WTC11 (cell line): ENCODE results near the gene HMGB1. TPM values are rescaled to one million over a fixed set of nuclear protein-coding genes. Genes with fewer than 3 reads are reported as not detected.

Experiments
- ATAC-seq: fragments of 200-7000 bp; cut with Tn5 transposase; 2 replicates; pipeline ENCODE4 v1.10.0; 2021; ENCODE audit warnings: mild to moderate bottlenecking, moderate library complexity
- CTCF ChIA-PET: fragments of 300-600 bp; sonication (Branson Sonifier 250); formaldehyde crosslinking; loops from one replicate; lab custom pipeline; 2021; ENCODE audit warnings: antibody characterized with exemption; lab: Charles Lee
- POLR2A ChIA-PET: fragments of 350-600 bp; sonication (Branson Sonifier 250); formaldehyde crosslinking; loops from one replicate; lab custom pipeline; 2021; ENCODE audit warnings: antibody characterized with exemption; lab: Charles Lee
- DNase-seq: peaks from one replicate; pipeline ENCODE4 v3.0.0; 2021; ENCODE audit warnings: low spot score
- H3K27ac Mint-ChIP-seq: 2 replicates; pipeline ENCODE4 v1.8.0; 2021; ENCODE audit warnings: mixed read lengths
- H3K27me3 Mint-ChIP-seq: 2 replicates; pipeline ENCODE4 v1.8.0; 2021; ENCODE audit warnings: low read depth, mild to moderate bottlenecking, moderate library complexity, mixed read lengths
- H3K36me3 Mint-ChIP-seq: 2 replicates; pipeline ENCODE4 v1.8.0; 2021; ENCODE audit warnings: mixed read lengths
- H3K4me1 Mint-ChIP-seq: 2 replicates; pipeline ENCODE4 v1.8.0; 2022; ENCODE audit warnings: mixed read lengths
- H3K4me3 Mint-ChIP-seq: 2 replicates; pipeline ENCODE4 v1.8.0; 2021; ENCODE audit warnings: mild to moderate bottlenecking, moderate library complexity, mixed read lengths
- H3K9me3 Mint-ChIP-seq: 2 replicates; pipeline ENCODE4 v1.8.0; 2021; ENCODE audit warnings: mixed read lengths
- ATF3 ChIP-seq: sonication (generic); formaldehyde crosslinking; conservative IDR thresholded peaks from 2 replicates; pipeline ENCODE4 v1.8.1; 2022; ENCODE audit warnings: mild to moderate bottlenecking, missing genetic modification reagents
- CREM ChIP-seq: sonication (generic); formaldehyde crosslinking; IDR thresholded peaks from 2 replicates; pipeline ENCODE4 v1.8.1; 2022; ENCODE audit warnings: mild to moderate bottlenecking, missing genetic modification reagents, moderate library complexity
- E2F1 ChIP-seq: sonication (generic); formaldehyde crosslinking; IDR thresholded peaks from 2 replicates; pipeline ENCODE4 v1.8.0; 2022; ENCODE audit warnings: mild to moderate bottlenecking, missing genetic modification reagents
- E2F5 ChIP-seq: sonication (generic); formaldehyde crosslinking; IDR thresholded peaks from 2 replicates; pipeline ENCODE4 v1.8.1; 2022; ENCODE audit warnings: mild to moderate bottlenecking, moderate library complexity, missing genetic modification reagents
- ESRRA ChIP-seq: sonication (generic); formaldehyde crosslinking; IDR thresholded peaks from 2 replicates; pipeline ENCODE4 v1.8.1; 2022; ENCODE audit warnings: mild to moderate bottlenecking, missing genetic modification reagents, borderline replicate concordance
- GRHL2 ChIP-seq: fragments of 250-450 bp; sonication (Bioruptor Pico); IDR thresholded peaks from 2 replicates; pipeline ENCODE4 v1.8.0; 2022; ENCODE audit warnings: mild to moderate bottlenecking, moderate library complexity; ENCODE audit not compliant: insufficient replicate concordance, severe bottlenecking
- MYBL2 ChIP-seq: sonication (generic); formaldehyde crosslinking; IDR thresholded peaks from 2 replicates; pipeline ENCODE4 v1.8.1; 2023; ENCODE audit warnings: mild to moderate bottlenecking, moderate library complexity, missing genetic modification reagents
- NR1H2 ChIP-seq: sonication (generic); formaldehyde crosslinking; IDR thresholded peaks from 2 replicates; pipeline ENCODE4 v1.9.0; 2021; ENCODE audit warnings: mild to moderate bottlenecking, moderate library complexity, missing genetic modification reagents
- RORB ChIP-seq: fragments of 250-450 bp; sonication (Bioruptor Pico); IDR thresholded peaks from 2 replicates; pipeline ENCODE4 v1.9.0; 2021; ENCODE audit warnings: mild to moderate bottlenecking
- SMAD3 ChIP-seq: sonication (generic); formaldehyde crosslinking; IDR thresholded peaks from 2 replicates; pipeline ENCODE4 v1.8.0; 2022; ENCODE audit warnings: missing genetic modification reagents, mild to moderate bottlenecking, borderline replicate concordance
- SOX15 ChIP-seq: fragments of 250-450 bp; sonication (Bioruptor Pico); IDR thresholded peaks from 2 replicates; pipeline ENCODE4 v1.9.0; 2021; ENCODE audit warnings: mild to moderate bottlenecking
- STAT6 ChIP-seq: sonication (generic); formaldehyde crosslinking; conservative IDR thresholded peaks from 2 replicates; pipeline ENCODE4 v1.8.1; 2023; ENCODE audit warnings: mild to moderate bottlenecking, low read depth, missing genetic modification reagents, moderate library complexity
- TP53 ChIP-seq: sonication (generic); formaldehyde crosslinking; IDR thresholded peaks from 2 replicates; pipeline ENCODE4 v1.8.1; 2023; ENCODE audit warnings: mild to moderate bottlenecking, missing genetic modification reagents
- ZBTB43 ChIP-seq: sonication (generic); formaldehyde crosslinking; IDR thresholded peaks from 2 replicates; pipeline ENCODE4 v1.8.1; 2023; ENCODE audit warnings: mild to moderate bottlenecking, missing genetic modification reagents
- ZNF232 ChIP-seq: sonication (generic); formaldehyde crosslinking; IDR thresholded peaks from 2 replicates; pipeline ENCODE4 v1.8.0; 2022; ENCODE audit warnings: mild to moderate bottlenecking, missing genetic modification reagents
- ZNF671 ChIP-seq: fragments of 250-450 bp; sonication (Bioruptor Pico); IDR thresholded peaks from 2 replicates; pipeline ENCODE4 v1.8.0; 2021; ENCODE audit warnings: mild to moderate bottlenecking
- ZSCAN18 ChIP-seq: fragments of 250-450 bp; sonication (Bioruptor Pico); IDR thresholded peaks from 2 replicates; pipeline ENCODE4 v2.1.2; 2022; ENCODE audit warnings: mild to moderate bottlenecking, moderate library complexity
- total RNA-seq: library from RNA; stranded (reverse); gene quantifications from 3 replicates; pipeline ENCODE4 v1.2.3, GENCODE V29; 2021
- TF ChIP-seq, protein P1 (sequence below): fragments of 200-600 bp; IDR thresholded peaks from 2 replicates; pipeline ENCODE4 v1.8.0; 2022; ENCODE audit warnings: antibody characterized with exemption
- TF ChIP-seq, protein P2 (sequence below): sonication (generic); formaldehyde crosslinking; IDR thresholded peaks from 2 replicates; pipeline ENCODE4 v1.8.0; 2023; ENCODE audit warnings: missing genetic modification reagents
- TF ChIP-seq, protein P3 (sequence below): fragments of 250-450 bp; sonication (Bioruptor Pico); conservative IDR thresholded peaks from 2 replicates; pipeline ENCODE4 v1.9.0; 2021; ENCODE audit warnings: mild to moderate bottlenecking
- TF ChIP-seq, protein P4 (sequence below): sonication (generic); formaldehyde crosslinking; IDR thresholded peaks from 2 replicates; pipeline ENCODE4 v1.8.0; 2022; ENCODE audit warnings: mild to moderate bottlenecking, missing genetic modification reagents

The HMGB1 gene
- total RNA-seq, 1 experiment from 2014 or later, result 640 TPM

DNA sequence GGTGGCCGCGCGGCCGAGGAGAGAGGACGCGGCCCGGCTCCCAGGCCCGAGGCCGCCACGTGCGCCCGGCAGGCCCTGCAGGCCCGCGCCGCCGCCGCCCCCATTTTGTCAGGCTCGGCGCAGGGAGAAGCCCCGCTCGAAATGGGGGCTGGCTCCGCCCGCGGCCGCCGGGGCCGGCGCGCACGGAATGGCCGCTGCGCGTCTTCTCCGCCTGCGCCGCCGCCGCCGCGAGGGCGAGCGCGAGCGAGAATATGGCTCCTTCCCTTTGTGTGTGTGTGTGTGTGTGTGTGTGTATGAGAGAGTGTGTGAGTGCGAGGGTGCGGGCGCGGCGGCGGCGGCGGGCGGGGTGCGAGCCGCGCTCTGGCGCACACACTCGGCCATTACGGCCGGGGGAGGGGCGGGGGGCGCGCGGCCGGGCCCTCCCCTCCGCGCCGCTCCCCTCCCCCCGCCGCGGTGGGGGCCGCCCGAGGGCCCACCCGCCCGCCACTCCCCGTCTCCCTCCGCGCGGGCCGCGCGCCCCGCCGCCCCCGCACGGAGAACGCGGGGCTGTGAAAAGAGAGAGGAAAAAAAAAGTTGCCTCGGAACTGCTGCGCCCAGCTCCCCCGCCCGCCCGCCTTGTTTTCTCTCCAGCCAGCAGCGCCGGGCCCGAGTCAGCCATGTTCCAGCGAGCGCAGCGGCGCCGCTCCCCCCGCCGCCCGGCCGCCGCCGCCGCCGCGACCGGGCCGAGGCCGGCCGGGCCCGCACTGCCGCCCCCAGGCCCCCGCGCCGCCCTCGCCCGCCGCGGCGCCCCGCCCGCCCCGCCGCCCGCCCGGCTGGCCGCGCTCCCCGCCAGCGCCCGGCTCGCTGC lies 1.0 kb downstream of the HMGB1 start:
- H3K4me3 Mint-ChIP-seq, result peak overlapping the region; percentile 87
- ChIA-PET CTCF (no interaction called here), POLR2A (interaction anchor here (0.6 to 2.2 kb wide), 5 partner anchors 19 to 152 kb away, joined by 3 to 13 read pairs (median 3); partner anchors contain the start of gene UBE2L5)
- H3K36me3 Mint-ChIP-seq, result peaks cover 30% of the 10 kb centered on the region
- peaks cover 18% of the 10 kb centered on the region for H3K4me1 Mint-ChIP-seq
- H3K27me3 Mint-ChIP-seq, result peaks cover 3% of the 10 kb centered on the region; the same call in 1 of the 2 replicates
- H3K27ac Mint-ChIP-seq, result peak overlapping the region; percentile 84; the same call in 1 of the 2 replicates
- ATAC-seq (peak; percentile 6), DNase-seq (peak; percentile 60)
- no peaks in the 10 kb centered on the region for H3K9me3 Mint-ChIP-seq
- TF ChIP-seq, protein P1, sequence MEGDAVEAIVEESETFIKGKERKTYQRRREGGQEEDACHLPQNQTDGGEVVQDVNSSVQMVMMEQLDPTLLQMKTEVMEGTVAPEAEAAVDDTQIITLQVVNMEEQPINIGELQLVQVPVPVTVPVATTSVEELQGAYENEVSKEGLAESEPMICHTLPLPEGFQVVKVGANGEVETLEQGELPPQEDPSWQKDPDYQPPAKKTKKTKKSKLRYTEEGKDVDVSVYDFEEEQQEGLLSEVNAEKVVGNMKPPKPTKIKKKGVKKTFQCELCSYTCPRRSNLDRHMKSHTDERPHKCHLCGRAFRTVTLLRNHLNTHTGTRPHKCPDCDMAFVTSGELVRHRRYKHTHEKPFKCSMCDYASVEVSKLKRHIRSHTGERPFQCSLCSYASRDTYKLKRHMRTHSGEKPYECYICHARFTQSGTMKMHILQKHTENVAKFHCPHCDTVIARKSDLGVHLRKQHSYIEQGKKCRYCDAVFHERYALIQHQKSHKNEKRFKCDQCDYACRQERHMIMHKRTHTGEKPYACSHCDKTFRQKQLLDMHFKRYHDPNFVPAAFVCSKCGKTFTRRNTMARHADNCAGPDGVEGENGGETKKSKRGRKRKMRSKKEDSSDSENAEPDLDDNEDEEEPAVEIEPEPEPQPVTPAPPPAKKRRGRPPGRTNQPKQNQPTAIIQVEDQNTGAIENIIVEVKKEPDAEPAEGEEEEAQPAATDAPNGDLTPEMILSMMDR, result no peak
- TF ChIP-seq ZSCAN18 (CRISPR knock-in tag), result no peak
- TF ChIP-seq SOX15 (CRISPR knock-in tag), result no peak
- TF ChIP-seq ESRRA (CRISPR knock-in tag), result no peak
- no peak for TF ChIP-seq STAT6
- TF ChIP-seq, protein P2, sequence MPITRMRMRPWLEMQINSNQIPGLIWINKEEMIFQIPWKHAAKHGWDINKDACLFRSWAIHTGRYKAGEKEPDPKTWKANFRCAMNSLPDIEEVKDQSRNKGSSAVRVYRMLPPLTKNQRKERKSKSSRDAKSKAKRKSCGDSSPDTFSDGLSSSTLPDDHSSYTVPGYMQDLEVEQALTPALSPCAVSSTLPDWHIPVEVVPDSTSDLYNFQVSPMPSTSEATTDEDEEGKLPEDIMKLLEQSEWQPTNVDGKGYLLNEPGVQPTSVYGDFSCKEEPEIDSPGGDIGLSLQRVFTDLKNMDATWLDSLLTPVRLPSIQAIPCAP (CRISPR knock-in tag), result no peak
- TF ChIP-seq, protein P3, sequence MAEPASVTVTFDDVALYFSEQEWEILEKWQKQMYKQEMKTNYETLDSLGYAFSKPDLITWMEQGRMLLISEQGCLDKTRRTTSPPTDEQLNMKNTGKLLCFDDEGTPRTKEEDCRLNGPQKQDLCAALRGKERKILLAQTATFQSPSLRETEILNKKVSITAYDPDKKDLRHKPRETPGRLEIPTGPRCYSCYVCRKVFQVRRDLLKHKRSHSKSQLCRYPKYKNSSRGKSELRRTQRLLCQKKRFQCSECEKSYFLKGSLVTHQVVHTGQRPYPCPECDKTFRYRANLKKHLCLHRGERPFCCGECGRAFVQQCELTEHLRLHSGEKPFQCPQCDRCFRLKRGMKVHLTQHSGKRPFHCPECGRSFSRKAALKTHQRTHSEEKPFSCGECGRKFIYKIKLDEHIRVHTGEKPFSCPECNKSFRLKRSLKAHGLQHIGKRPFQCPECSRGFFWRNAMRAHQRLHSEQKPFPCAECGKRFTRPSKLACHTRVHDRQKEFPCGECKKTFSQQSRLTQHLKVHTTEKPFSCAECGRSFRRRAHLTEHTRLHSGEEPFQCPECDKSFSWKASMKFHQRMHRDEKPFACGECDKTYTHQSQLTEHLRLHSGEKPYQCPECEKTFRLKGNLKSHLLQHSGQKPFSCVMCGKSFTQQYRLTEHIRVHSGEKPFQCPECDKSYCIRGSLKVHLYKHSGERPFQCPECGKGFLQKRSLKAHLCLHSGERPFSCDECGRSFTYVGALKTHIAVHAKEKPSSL (CRISPR knock-in tag), result no peak
- 0 out of 2 replicates have a peak, but pooled peaks have one; percentile 16 for TF ChIP-seq E2F5 (CRISPR knock-in tag)
- no peak for TF ChIP-seq ZBTB43 (CRISPR knock-in tag)
- 0 out of 2 replicates have a peak, but pooled peaks have one; percentile 38 for TF ChIP-seq ZNF671 (CRISPR knock-in tag)
- TF ChIP-seq E2F1 (CRISPR knock-in tag), result no peak
- no peak for TF ChIP-seq TP53 (CRISPR knock-in tag)
- TF ChIP-seq RORB (CRISPR knock-in tag), result no peak
- TF ChIP-seq SMAD3 (CRISPR knock-in tag), result no peak
- TF ChIP-seq GRHL2 (CRISPR knock-in tag), result no peak
- no peak; the same call in 1 of the 2 replicates for TF ChIP-seq CREM (CRISPR knock-in tag)
- TF ChIP-seq, protein P4, sequence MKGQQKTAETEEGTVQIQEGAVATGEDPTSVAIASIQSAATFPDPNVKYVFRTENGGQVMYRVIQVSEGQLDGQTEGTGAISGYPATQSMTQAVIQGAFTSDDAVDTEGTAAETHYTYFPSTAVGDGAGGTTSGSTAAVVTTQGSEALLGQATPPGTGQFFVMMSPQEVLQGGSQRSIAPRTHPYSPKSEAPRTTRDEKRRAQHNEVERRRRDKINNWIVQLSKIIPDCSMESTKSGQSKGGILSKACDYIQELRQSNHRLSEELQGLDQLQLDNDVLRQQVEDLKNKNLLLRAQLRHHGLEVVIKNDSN (CRISPR knock-in tag), result no peak
- TF ChIP-seq MYBL2 (CRISPR knock-in tag), result no peak
- TF ChIP-seq NR1H2, result no peak
- no peak for TF ChIP-seq ATF3 (CRISPR knock-in tag)
- TF ChIP-seq ZNF232 (CRISPR knock-in tag), result no peak
